Measurements from ENCODE around the gene STAT1. TPM values are rescaled to one million over a fixed set of nuclear protein-coding genes. Genes with fewer than 3 reads are reported as not detected.
"Not testable (repeated sequence)": the region's sequence is repeated elsewhere in the genome, so short reads cannot be mapped to it uniquely, and the experiment has no call there.

STAT1 gene
- total and polyA plus RNA-seq, 11 donors, result 7.8 to 469 (median 44.0) TPM

GRCh38 chr2:190964170-190964795 lies 49.7 kb downstream of the STAT1 start:
- ATAC-seq (no peak), DNase-seq (no peak)
- TF ChIP-seq POLR2A (IDR thresholded peaks at IDR 0.05) (no peak), CTCF (IDR thresholded peaks at IDR 0.05) (no peak)
- Histone ChIP-seq H3K4me1 (peaks cover 0 to 10% (median 0%) of the 10 kb centered on the region in 12 donors), H3K4me3 (no peak overlapping the region), H3K27me3 (no peaks in the 10 kb centered on the region), H3K36me3 (peaks cover 0 to 96% (median 72%) of the 10 kb centered on the region in 9 donors), H3K9me3 (no peaks in the 10 kb centered on the region), H3K27ac (no peak overlapping the region)
- 77 to 84% (median 81%) methylated on average over 6 of the region's 6 CpGs for WGBS, 4 donors
- intact Hi-C loops (cut with DNase I), result loop anchor here in 1 of 10 donors (10.0 kb wide), 1 partner anchor 59 kb away; no protein-coding TSS in a partner anchor

GRCh38 chr2:190963088-190963487 lies 50.9 kb downstream of the STAT1 start:
- 84 to 91% (median 87%) methylated on average over 2 of the region's 2 CpGs for WGBS, 4 donors
- Histone ChIP-seq H3K27ac (no peak overlapping the region), H3K9me3 (no peaks in the 10 kb centered on the region), H3K4me3 (no peak overlapping the region), H3K4me1 (peaks cover 0 to 10% (median 0%) of the 10 kb centered on the region in 12 donors), H3K27me3 (no peaks in the 10 kb centered on the region), H3K36me3 (peaks cover 0 to 86% (median 60%) of the 10 kb centered on the region in 9 donors)
- no peak for TF ChIP-seq CTCF (IDR thresholded peaks at IDR 0.05)
- no peak for TF ChIP-seq POLR2A (IDR thresholded peaks at IDR 0.05)
- DNase-seq (no peak), ATAC-seq (no peak)
- intact Hi-C loops (cut with DNase I), result loop anchor here in 1 of 10 donors (10.0 kb wide), 1 partner anchor 58 kb away; no protein-coding TSS in a partner anchor

- DNase-seq (no peak), ATAC-seq (peak in 3 of 4 donors; percentile 32 to 61 (median 57))
- intact Hi-C loops (cut with DNase I), result loop anchor here in 1 of 10 donors (10.0 kb wide), 1 partner anchor 57 kb away; no protein-coding TSS in a partner anchor
- no peaks in the 10 kb centered on the region for H3K27me3 ChIP-seq
- H3K9me3 ChIP-seq, result peaks cover 0 to 2% (median 0%) of the 10 kb centered on the region in 12 donors
- TF ChIP-seq POLR2A (IDR thresholded peaks at IDR 0.05) (no peak), CTCF (IDR thresholded peaks at IDR 0.05) (no peak)
- H3K4me1 ChIP-seq, result peaks cover 0 to 10% (median 0%) of the 10 kb centered on the region in 12 donors
- H3K4me3 ChIP-seq, result no peak overlapping the region
- 67 to 76% (median 71%) methylated on average over 2 of the region's 2 CpGs for WGBS, 4 donors
- no peak overlapping the region for H3K27ac ChIP-seq
- H3K36me3 ChIP-seq, result peaks cover 0 to 75% (median 49%) of the 10 kb centered on the region in 9 donors
Measured at GRCh38 chr2:190961918-190962487, 52.0 kb downstream of the STAT1 start.

- not testable (repeated sequence) for DNase-seq, H3K27ac ChIP-seq, H3K4me3 ChIP-seq, H3K4me1 ChIP-seq, H3K27me3 ChIP-seq, ATAC-seq
- H3K9me3 ChIP-seq, result peaks cover 0 to 11% (median 2%) of the 10 kb centered on the region in 12 donors
- 93 to 97% (median 95%) methylated on average over 5 of the region's 5 CpGs for WGBS, 4 donors
- intact Hi-C loops (cut with DNase I), result loop anchor here in 1 of 10 donors (10.0 kb wide), 1 partner anchor 56 kb away; no protein-coding TSS in a partner anchor
- peaks cover 0 to 66% (median 42%) of the 10 kb centered on the region in 9 donors for H3K36me3 ChIP-seq
Measured at GRCh38 chr2:190961117-190961516, 52.9 kb downstream of the STAT1 start.
